ENCODE results near the gene OCA2.

- TF ChIP-seq TAF1 (IDR thresholded peaks at IDR 0.05; ENCODE audit: borderline replicate concordance, insufficient read depth, low read length) (no peak), REST (IDR thresholded peaks at IDR 0.05; ENCODE audit: insufficient read depth in 1 of 2, low read depth in 2 of 2, low read length in 2 of 2) (no peak), POLR2AphosphoS5 (IDR thresholded peaks at IDR 0.05; ENCODE audit: low read depth, low read length) (no peak)
Measured at GRCh38 chr15:27958911-27959578, 140.1 kb downstream of the OCA2 start.

Data from PFSK-1 (cell line).